ENCODE measurements around the gene TMEM18.
A peak's percentile ranks its signal among the peaks of the same experiment; 100 is the strongest.

TMEM18 gene

DNA sequence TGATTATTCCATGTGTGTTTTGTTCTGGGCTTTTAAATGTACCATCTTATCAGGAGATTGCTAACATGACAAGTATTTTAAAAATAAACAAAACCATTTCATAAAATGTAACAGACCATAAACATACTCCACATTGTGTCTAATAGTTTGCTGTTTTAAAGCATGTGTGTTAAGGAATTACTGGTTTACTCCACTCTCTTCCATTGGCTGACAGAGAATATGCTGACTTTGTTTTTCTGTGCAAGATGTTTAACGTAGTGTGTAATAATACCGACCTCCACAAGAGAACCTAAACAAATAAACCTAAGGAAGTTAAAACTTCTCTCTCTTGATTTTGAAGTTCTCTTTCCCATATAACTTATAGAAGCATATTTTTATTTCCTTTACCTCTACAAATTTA is 17.0 kb upstream of the TMEM18 start:
- TF ChIP-seq, protein P1, sequence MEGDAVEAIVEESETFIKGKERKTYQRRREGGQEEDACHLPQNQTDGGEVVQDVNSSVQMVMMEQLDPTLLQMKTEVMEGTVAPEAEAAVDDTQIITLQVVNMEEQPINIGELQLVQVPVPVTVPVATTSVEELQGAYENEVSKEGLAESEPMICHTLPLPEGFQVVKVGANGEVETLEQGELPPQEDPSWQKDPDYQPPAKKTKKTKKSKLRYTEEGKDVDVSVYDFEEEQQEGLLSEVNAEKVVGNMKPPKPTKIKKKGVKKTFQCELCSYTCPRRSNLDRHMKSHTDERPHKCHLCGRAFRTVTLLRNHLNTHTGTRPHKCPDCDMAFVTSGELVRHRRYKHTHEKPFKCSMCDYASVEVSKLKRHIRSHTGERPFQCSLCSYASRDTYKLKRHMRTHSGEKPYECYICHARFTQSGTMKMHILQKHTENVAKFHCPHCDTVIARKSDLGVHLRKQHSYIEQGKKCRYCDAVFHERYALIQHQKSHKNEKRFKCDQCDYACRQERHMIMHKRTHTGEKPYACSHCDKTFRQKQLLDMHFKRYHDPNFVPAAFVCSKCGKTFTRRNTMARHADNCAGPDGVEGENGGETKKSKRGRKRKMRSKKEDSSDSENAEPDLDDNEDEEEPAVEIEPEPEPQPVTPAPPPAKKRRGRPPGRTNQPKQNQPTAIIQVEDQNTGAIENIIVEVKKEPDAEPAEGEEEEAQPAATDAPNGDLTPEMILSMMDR (IDR thresholded peaks at IDR 0.05; ENCODE audit: low read depth, low read length), result no peak
- peak in 1 of 2 donors; percentile 18 for DNase-seq (ENCODE audit: low read depth in 2 of 2)
- no peak overlapping the region for H3K4me3 ChIP-seq (replicated peaks in 1 of 2; ENCODE audit: low read depth in 2 of 2, low read length in 2 of 2)

GRCh38 chr2:693606-694005 is 16.4 kb upstream of the TMEM18 start:
- no peak for DNase-seq (ENCODE audit: low read depth in 2 of 2)
- H3K4me3 ChIP-seq (replicated peaks in 1 of 2; ENCODE audit: low read depth in 2 of 2, low read length in 2 of 2), result no peak overlapping the region
- TF ChIP-seq, protein P1 (IDR thresholded peaks at IDR 0.05; ENCODE audit: low read depth, low read length), result no peak

GRCh38 chr2:692767-693166 is 15.6 kb upstream of the TMEM18 start:
- H3K4me3 ChIP-seq (replicated peaks in 1 of 2; ENCODE audit: low read depth in 2 of 2, low read length in 2 of 2), result no peak overlapping the region
- TF ChIP-seq, protein P1 (IDR thresholded peaks at IDR 0.05; ENCODE audit: low read depth, low read length), result no peak
- DNase-seq (ENCODE audit: low read depth in 2 of 2), result no peak

DNA sequence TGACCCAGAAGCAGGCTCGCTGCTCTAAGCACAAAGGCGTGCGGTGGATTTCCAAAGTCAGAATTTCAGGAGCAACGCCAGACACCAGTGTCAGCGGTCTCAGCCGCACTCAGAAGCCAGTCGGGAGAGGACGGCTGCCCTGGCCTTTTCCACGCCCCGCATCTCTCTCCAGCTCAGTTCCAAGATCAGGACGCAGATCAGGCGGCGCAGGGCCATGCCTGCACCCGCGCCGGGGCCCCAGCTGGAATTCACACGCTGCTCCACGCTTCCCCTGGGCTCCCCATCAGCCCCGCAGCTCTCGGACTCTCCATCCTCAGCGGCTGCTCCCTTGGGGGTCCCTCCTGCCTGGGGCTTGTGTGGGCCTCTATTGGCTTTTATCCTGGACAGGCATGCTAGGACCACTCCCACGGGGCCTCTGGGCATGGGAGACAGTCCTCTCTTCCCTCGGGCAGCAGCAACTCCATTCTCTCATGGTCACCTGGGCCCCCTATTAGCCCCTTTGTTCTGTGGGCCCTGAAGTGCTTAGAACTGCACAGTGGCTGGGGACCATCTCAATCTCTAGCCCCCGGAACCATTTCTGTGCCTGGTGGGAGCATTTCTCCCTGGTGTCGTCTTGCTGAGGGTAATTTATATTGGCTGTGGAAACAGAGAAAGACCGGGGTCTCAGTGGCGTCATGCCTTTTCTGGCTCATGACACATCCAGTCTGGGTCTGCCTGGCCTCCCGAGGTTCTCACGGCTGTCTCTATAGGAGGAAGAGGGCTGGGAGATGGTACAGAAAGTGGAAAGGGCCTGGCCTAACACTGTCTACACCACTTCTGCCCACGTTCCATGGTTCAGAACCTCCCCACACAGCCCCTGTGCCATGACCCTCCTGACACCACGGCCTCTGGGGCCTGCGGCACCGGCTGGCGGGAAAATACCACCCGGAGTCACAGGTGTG is 14.9 kb upstream of the TMEM18 start:
- TF ChIP-seq, protein P1 (IDR thresholded peaks at IDR 0.05; ENCODE audit: low read depth, low read length), result no peak
- no peak for DNase-seq (ENCODE audit: low read depth in 2 of 2)
- H3K4me3 ChIP-seq (replicated peaks in 1 of 2; ENCODE audit: low read depth in 2 of 2, low read length in 2 of 2), result no peak overlapping the region

DNA sequence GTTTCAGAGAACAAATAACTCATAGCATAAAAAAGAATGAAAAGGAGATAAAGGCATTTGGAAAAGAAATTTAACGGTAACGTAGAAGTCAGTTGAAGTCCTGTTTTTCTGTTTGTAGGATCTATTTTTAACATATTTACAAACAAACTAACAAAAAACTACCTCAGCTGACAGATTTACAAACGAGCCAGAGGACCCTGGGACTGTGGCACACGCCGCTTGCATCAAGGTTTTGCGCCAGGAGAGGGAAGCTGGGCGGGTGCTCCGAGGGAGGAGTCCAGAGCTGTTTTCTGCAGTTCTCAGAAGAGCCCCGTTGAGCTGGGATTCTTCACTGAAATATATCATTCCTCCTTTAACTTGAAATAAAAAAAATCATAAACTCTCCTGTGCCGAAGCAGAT is 13.6 kb upstream of the TMEM18 start:
- DNase-seq (ENCODE audit: low read depth in 2 of 2), result no peak
- TF ChIP-seq, protein P1 (IDR thresholded peaks at IDR 0.05; ENCODE audit: low read depth, low read length), result no peak
- no peak overlapping the region for H3K4me3 ChIP-seq (replicated peaks in 1 of 2; ENCODE audit: low read depth in 2 of 2, low read length in 2 of 2)

GRCh38 chr2:689877-690510 is 12.8 kb upstream of the TMEM18 start:
- TF ChIP-seq, protein P1 (IDR thresholded peaks at IDR 0.05; ENCODE audit: low read depth, low read length), result no peak
- no peak overlapping the region for H3K4me3 ChIP-seq (replicated peaks in 1 of 2; ENCODE audit: low read depth in 2 of 2, low read length in 2 of 2)
- no peak for DNase-seq (ENCODE audit: low read depth in 2 of 2)
